Suprapubic skin (tissue), 4 donors: ENCODE measurements around the gene R3HCC1L. TPM values are rescaled to one million over a fixed set of nuclear protein-coding genes. Genes with fewer than 3 reads are reported as not detected.

Experiments
- DNase-seq, 2 donors: peaks; one replicate each; pipeline ENCODE4 v3.0.0-alpha.2; 2019; ENCODE audit warnings: low spot score in 2 of 2
- H3K27ac ChIP-seq: fragments of 200-600 bp; sonication (generic); one replicate; pipeline ENCODE4 v1.5.1; 2019
- H3K27me3 ChIP-seq: fragments of 200-600 bp; sonication (generic); one replicate; pipeline ENCODE4 v1.5.1; 2019
- H3K36me3 ChIP-seq: fragments of 200-600 bp; sonication (generic); one replicate; pipeline ENCODE4 v1.5.1; 2019
- H3K4me1 ChIP-seq: fragments of 200-600 bp; sonication (generic); one replicate; pipeline ENCODE4 v1.5.1; 2019
- H3K4me3 ChIP-seq: fragments of 200-600 bp; sonication (generic); one replicate; pipeline ENCODE4 v1.5.1; 2019; ENCODE audit warnings: mild to moderate bottlenecking
- H3K9me3 ChIP-seq: fragments of 200-600 bp; sonication (generic); one replicate; pipeline ENCODE4 v1.5.1; 2019
- CTCF ChIP-seq, 2 donors: fragments of 200-600 bp in 1 of 2; fragments of 450-650 bp in 1 of 2; sonication (generic) in 1 of 2; IDR thresholded peaks; one replicate each; pipeline ENCODE4 v1.5.1; 2016 to 2019; ENCODE audit warnings: antibody characterized with exemption in 2 of 2, mild to moderate bottlenecking in 1 of 2, moderate library complexity in 1 of 2
- EP300 ChIP-seq: sonication (generic); formaldehyde crosslinking; IDR thresholded peaks from one replicate; pipeline ENCODE4 v1.6.1; 2017; ENCODE audit warnings: antibody characterized with exemption
- POLR2A ChIP-seq, 2 donors: fragments of 450-650 bp; IDR thresholded peaks; one replicate each; pipeline ENCODE4 v1.6.1; 2017; ENCODE audit warnings: antibody characterized with exemption in 2 of 2, mild to moderate bottlenecking in 2 of 2, moderate library complexity in 2 of 2
- POLR2AphosphoS5 ChIP-seq, 3 donors: sonication (generic); formaldehyde crosslinking; IDR thresholded peaks; one replicate each; pipeline ENCODE4 v1.6.1; 2017; ENCODE audit warnings: antibody characterized with exemption in 3 of 3
- WGBS: methylation state at CpG from one replicate; pipeline ENCODE4 v1.1.5; 2018; 5-methylcytosine and 5-hydroxymethylcytosine counted together
- total RNA-seq, 4 donors: library from RNA; depleted of rRNA; stranded (reverse); fragments of >200 nt; gene quantifications; one replicate each; pipeline ENCODE4 v1.1.0, GENCODE V29; 2016

R3HCC1L gene
- total RNA-seq, 4 donors from 2014 or later: 7.9 to 17.5 (median 9.7) TPM

GRCh38 chr10:98205351-98205750 lies 70.9 kb downstream of the R3HCC1L start:
- H3K36me3 ChIP-seq: peaks cover 10% of the 10 kb centered on the region
- H3K27me3 ChIP-seq: no peaks in the 10 kb centered on the region
- WGBS: 88% methylated on average over 2 of the region's 2 CpGs
- no peaks in the 10 kb centered on the region for H3K9me3 ChIP-seq
- H3K4me3 ChIP-seq: no peak overlapping the region
- H3K27ac ChIP-seq: no peak overlapping the region
- no peak for TF ChIP-seq CTCF (IDR thresholded peaks at IDR 0.05)
- TF ChIP-seq POLR2A (IDR thresholded peaks at IDR 0.05): no peak
- no peak for DNase-seq
- H3K4me1 ChIP-seq: no peaks in the 10 kb centered on the region

GRCh38 chr10:98208925-98209324 lies 74.5 kb downstream of the R3HCC1L start:
- H3K27ac ChIP-seq: no peak overlapping the region
- H3K27me3 ChIP-seq: no peaks in the 10 kb centered on the region
- no peaks in the 10 kb centered on the region for H3K9me3 ChIP-seq
- TF ChIP-seq POLR2AphosphoS5 (IDR thresholded peaks at IDR 0.05): no peak
- no peak for TF ChIP-seq POLR2A (IDR thresholded peaks at IDR 0.05)
- TF ChIP-seq EP300: no peak
- no peak for TF ChIP-seq CTCF (IDR thresholded peaks at IDR 0.05)
- H3K36me3 ChIP-seq: peaks cover 13% of the 10 kb centered on the region
- no peak overlapping the region for H3K4me3 ChIP-seq
- DNase-seq: no peak
- peaks cover 20% of the 10 kb centered on the region for H3K4me1 ChIP-seq
- WGBS: 92% methylated on average over 2 of the region's 2 CpGs

GRCh38 chr10:98209441-98209840 lies 75.0 kb downstream of the R3HCC1L start:
- H3K36me3 ChIP-seq: peaks cover 13% of the 10 kb centered on the region
- no peaks in the 10 kb centered on the region for H3K9me3 ChIP-seq
- H3K27ac ChIP-seq: no peak overlapping the region
- peaks cover 23% of the 10 kb centered on the region for H3K4me1 ChIP-seq
- WGBS: 96% methylated on average over 4 of the region's 4 CpGs
- no peak for DNase-seq
- H3K4me3 ChIP-seq: no peak overlapping the region
- no peaks in the 10 kb centered on the region for H3K27me3 ChIP-seq
- TF ChIP-seq POLR2A (IDR thresholded peaks at IDR 0.05) (no peak), POLR2AphosphoS5 (IDR thresholded peaks at IDR 0.05) (no peak), CTCF (IDR thresholded peaks at IDR 0.05) (no peak), EP300 (no peak)

- H3K27ac ChIP-seq: no peak overlapping the region
Observed at GRCh38 chr10:98212196-98212595, 77.7 kb downstream of the R3HCC1L start.

GRCh38 chr10:98213740-98214139 lies 79.3 kb downstream of the R3HCC1L start:
- Histone ChIP-seq H3K27ac (no peak overlapping the region), H3K27me3 (no peaks in the 10 kb centered on the region), H3K9me3 (no peaks in the 10 kb centered on the region), H3K4me3 (no peak overlapping the region), H3K4me1 (peaks cover 23% of the 10 kb centered on the region), H3K36me3 (peaks cover 12% of the 10 kb centered on the region)
- WGBS: 87% methylated on average over 1 of the region's 1 CpG
- TF ChIP-seq CTCF (IDR thresholded peaks at IDR 0.05) (no peak), POLR2A (IDR thresholded peaks at IDR 0.05) (no peak), POLR2AphosphoS5 (IDR thresholded peaks at IDR 0.05) (no peak), EP300 (no peak)
- DNase-seq: no peak

More at GRCh38 chr10:98212196-98212595, 77.7 kb downstream of the R3HCC1L start:
- Histone ChIP-seq H3K9me3 (no peaks in the 10 kb centered on the region), H3K27me3 (no peaks in the 10 kb centered on the region), H3K4me1 (peaks cover 23% of the 10 kb centered on the region), H3K4me3 (no peak overlapping the region), H3K36me3 (peaks cover 17% of the 10 kb centered on the region)
- no peak for DNase-seq
- 38% methylated on average over 1 of the region's 1 CpG for WGBS
- no peak for TF ChIP-seq CTCF (IDR thresholded peaks at IDR 0.05)
- no peak for TF ChIP-seq EP300
- no peak for TF ChIP-seq POLR2AphosphoS5 (IDR thresholded peaks at IDR 0.05)
- no peak for TF ChIP-seq POLR2A (IDR thresholded peaks at IDR 0.05)
